BLaER1 (cell line): ENCODE measurements around the gene MASP1.

Source experiments
- H3K27ac ChIP-seq: shearing (Covaris generic); formaldehyde crosslinking; 2 replicates; pipeline ENCODE4 v1.8.1; 2022
- H3K27me3 ChIP-seq: shearing (Covaris generic); formaldehyde crosslinking; 2 replicates; pipeline ENCODE4 v1.8.1; 2022
- H3K36me3 ChIP-seq: shearing (Covaris generic); formaldehyde crosslinking; 2 replicates; pipeline ENCODE4 v1.8.1; 2022
- H3K4me1 ChIP-seq: shearing (Covaris generic); formaldehyde crosslinking; 2 replicates; pipeline ENCODE4 v1.8.1; 2022
- H3K4me2 ChIP-seq: shearing (Covaris generic); formaldehyde crosslinking; 2 replicates; pipeline ENCODE4 v1.8.1; 2022
- H3K4me3 ChIP-seq: shearing (Covaris generic); formaldehyde crosslinking; 2 replicates; pipeline ENCODE4 v1.8.1; 2022
- H3K9ac ChIP-seq: shearing (Covaris generic); formaldehyde crosslinking; 2 replicates; pipeline ENCODE4 v1.8.1; 2022
- H3K9me3 ChIP-seq: shearing (Covaris generic); formaldehyde crosslinking; 2 replicates; pipeline ENCODE4 v1.8.1; 2022
- H4K20me1 ChIP-seq: shearing (Covaris generic); formaldehyde crosslinking; 2 replicates; pipeline ENCODE4 v1.8.1; 2022
- Cebpa-rat ChIP-seq: shearing (Covaris generic); IDR thresholded peaks from 2 replicates; pipeline ENCODE4 v1.8.1; 2022

Gene MASP1

DNA sequence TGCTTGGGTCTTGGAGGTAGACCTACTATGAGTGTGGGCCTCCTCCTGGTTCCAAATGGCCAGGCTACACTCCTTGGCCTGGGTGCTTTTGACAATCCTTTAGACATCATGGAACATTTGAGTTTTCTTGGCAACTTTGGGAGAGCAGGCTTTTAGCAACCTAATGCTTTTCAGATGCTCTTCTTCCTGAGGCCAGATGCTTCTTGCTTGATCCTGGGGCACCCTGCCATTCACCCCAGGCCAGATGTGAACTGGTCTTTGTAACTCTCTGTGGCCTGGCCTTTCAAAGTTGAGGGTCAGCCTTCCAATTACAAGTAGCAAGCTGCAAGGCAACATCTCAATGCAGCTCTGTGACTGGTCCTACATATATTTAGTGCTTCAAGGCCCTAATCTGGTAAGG lies 53.8 kb downstream of the MASP1 start:
- Histone ChIP-seq H3K4me1 (no peaks in the 10 kb centered on the region), H3K9ac (no peak overlapping the region), H4K20me1 (no peaks in the 10 kb centered on the region), H3K4me2 (no peak overlapping the region), H3K36me3 (no peaks in the 10 kb centered on the region), H3K4me3 (no peak overlapping the region), H3K9me3 (peaks cover 10% of the 10 kb centered on the region), H3K27me3 (no peaks in the 10 kb centered on the region), H3K27ac (no peak overlapping the region)
- no peak for TF ChIP-seq Cebpa-rat

DNA sequence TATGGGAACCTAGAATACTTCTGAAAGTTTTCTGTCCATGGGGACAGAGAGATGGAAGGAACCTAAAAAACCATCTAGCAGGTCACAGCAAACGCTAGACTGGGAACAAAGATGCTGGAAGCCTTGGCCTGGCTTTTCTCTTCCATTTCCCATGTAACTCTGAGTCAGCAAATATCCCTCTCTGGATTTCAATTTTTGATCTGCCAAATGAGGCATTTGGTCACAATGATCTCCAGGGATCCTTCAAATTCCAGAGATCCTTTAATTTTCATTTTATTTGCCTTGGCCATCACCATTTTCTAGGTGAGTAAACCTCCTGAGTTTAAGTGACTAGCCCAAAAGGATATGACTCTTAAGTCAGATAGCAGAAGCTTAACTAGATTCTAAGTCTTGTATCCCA lies 54.6 kb downstream of the MASP1 start:
- peaks cover 10% of the 10 kb centered on the region for H3K9me3 ChIP-seq
- no peak for TF ChIP-seq Cebpa-rat
- H3K27me3 ChIP-seq = no peaks in the 10 kb centered on the region

DNA sequence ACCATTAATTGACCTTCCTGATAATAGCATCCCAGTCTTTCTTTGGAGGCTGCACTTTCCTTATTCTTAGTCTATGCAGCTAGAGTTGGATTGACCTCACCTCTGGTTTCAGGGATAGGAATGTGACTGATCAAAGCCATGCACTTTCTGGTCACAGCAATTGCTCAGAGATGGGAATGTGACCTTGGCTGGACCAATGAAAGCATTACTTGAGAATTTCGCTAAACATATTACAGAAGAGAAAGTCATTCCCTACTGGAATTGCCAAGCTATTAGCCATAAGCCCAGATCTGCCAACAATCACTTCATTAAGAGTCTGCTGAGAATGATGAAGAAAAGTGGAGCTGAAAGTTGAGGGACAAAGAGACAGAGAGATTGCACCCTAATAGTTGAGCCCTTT lies 61.5 kb downstream of the MASP1 start:
- no peak overlapping the region for H3K27ac ChIP-seq
- no peak for TF ChIP-seq Cebpa-rat

More for the DNA sequence above, 54.6 kb downstream of the MASP1 start:
- Histone ChIP-seq H3K27ac (no peak overlapping the region), H3K4me2 (no peak overlapping the region), H3K36me3 (no peaks in the 10 kb centered on the region), H3K4me1 (no peaks in the 10 kb centered on the region), H3K4me3 (no peak overlapping the region), H4K20me1 (no peaks in the 10 kb centered on the region), H3K9ac (no peak overlapping the region)

DNA sequence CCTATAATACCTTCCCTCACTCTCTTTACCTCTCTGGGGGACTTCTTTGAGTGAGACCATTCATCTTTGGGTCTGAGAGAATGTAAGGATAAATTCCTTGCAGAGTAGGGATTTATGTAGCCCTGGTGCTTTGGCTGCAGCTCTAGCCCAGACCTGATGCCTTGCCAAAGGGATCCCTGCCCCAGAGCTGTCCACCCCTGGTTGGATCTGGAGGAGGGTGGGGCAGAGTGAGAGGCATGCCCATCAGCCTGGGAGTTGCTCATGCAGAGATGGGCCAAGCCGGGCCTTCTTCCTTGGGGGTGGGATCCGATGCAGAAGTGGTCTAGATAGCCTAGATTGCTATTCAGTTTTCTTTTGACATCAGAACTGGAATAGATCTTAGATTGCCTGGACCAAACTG lies 62.8 kb downstream of the MASP1 start:
- Histone ChIP-seq H3K9me3 (no peaks in the 10 kb centered on the region), H3K4me2 (no peak overlapping the region), H3K27ac (no peak overlapping the region), H3K36me3 (no peaks in the 10 kb centered on the region), H4K20me1 (no peaks in the 10 kb centered on the region), H3K4me3 (no peak overlapping the region), H3K27me3 (no peaks in the 10 kb centered on the region), H3K4me1 (peaks cover 11% of the 10 kb centered on the region), H3K9ac (no peak overlapping the region)
- no peak for TF ChIP-seq Cebpa-rat

More for the DNA sequence above, 61.5 kb downstream of the MASP1 start:
- Histone ChIP-seq H3K27me3 (no peaks in the 10 kb centered on the region), H3K4me3 (no peak overlapping the region), H3K4me1 (no peaks in the 10 kb centered on the region), H3K9ac (no peak overlapping the region), H3K4me2 (no peak overlapping the region), H4K20me1 (no peaks in the 10 kb centered on the region), H3K36me3 (no peaks in the 10 kb centered on the region), H3K9me3 (no peaks in the 10 kb centered on the region)

DNA sequence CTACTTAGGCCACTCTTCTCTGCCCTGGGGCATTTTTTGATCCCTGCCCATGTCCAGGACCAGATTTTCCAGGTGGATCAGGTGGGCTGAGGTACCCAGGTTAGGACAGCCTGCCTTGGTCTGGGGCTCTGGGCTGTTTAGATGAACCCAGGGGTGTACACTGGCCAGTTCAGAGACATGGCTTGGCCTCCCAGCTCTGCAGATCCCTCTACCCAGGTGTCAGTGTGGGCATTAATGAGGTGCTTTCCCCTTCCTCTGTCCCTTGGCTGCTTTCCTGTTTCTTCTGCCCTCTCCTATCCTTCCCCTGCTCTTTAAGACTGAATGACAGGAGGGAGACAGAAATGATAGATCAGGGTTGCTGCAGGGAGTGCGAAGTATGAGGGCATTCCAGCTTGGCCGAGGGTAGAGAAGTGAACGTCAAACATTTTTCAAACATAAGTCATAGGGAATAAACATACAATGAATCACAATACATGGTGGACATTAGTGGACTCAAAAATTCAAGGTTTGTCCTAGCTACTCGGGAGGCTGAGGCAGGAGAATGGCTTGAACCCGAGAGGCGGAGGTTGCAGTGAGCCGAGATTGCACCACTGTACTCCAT lies 63.8 kb downstream of the MASP1 start:
- no peak overlapping the region for H3K4me3 ChIP-seq
- no peaks in the 10 kb centered on the region for H4K20me1 ChIP-seq
- no peak overlapping the region for H3K27ac ChIP-seq
- TF ChIP-seq Cebpa-rat = no peak
- H3K9me3 ChIP-seq = no peaks in the 10 kb centered on the region
- no peak overlapping the region for H3K4me2 ChIP-seq
- peaks cover 21% of the 10 kb centered on the region for H3K4me1 ChIP-seq
- H3K36me3 ChIP-seq = no peaks in the 10 kb centered on the region
- no peaks in the 10 kb centered on the region for H3K27me3 ChIP-seq
- H3K9ac ChIP-seq = no peak overlapping the region

DNA sequence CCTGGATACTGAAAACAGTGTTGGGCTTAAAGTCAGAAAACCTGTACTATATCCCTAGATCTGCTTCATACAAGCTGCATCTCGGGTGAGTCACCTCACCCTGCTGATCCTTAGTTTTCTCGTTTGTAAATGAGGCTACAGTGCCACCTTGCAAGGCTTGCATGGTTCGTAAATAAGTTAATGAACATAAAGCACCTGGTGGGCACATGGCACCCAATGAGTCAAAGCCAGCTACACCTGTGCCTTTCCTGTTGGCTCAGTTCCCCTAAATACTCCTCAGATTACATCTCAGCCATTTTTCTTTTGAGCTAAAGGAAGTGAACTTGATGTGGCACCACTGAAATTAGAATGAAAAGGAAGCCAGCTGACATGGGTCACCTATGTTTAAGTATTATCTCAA lies 67.7 kb downstream of the MASP1 start:
- no peak for TF ChIP-seq Cebpa-rat
- Histone ChIP-seq H4K20me1 (no peaks in the 10 kb centered on the region), H3K9ac (no peak overlapping the region), H3K4me3 (no peak overlapping the region), H3K27me3 (no peaks in the 10 kb centered on the region), H3K4me1 (peaks cover 21% of the 10 kb centered on the region), H3K36me3 (no peaks in the 10 kb centered on the region), H3K4me2 (peak overlapping the region; percentile 59), H3K27ac (no peak overlapping the region), H3K9me3 (no peaks in the 10 kb centered on the region)

DNA sequence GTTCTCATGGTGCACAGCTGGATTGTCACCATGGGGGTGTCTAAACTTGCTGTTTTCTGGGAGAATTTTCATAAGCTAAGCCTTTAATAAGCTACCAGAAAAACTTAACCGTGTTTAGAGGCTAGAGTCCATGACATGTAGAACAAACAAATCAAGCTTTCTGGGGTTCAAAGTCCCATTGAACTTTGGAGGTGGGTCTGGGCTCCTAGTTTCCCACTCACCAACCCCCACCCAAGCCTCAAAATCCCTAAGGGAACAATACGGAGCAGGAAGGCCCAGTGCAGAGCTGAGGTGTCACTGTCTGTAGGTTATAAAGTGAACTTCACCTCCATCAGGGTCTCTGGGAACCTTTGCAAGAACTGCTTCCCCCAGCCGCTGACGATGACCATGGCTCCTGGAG lies 68.7 kb downstream of the MASP1 start:
- H3K27ac ChIP-seq = no peak overlapping the region
- H4K20me1 ChIP-seq = no peaks in the 10 kb centered on the region
- H3K9ac ChIP-seq = no peak overlapping the region
- H3K4me2 ChIP-seq = no peak overlapping the region
- H3K36me3 ChIP-seq = no peaks in the 10 kb centered on the region
- no peaks in the 10 kb centered on the region for H3K27me3 ChIP-seq
- H3K4me1 ChIP-seq = peaks cover 21% of the 10 kb centered on the region
- no peak overlapping the region for H3K4me3 ChIP-seq
- no peaks in the 10 kb centered on the region for H3K9me3 ChIP-seq
- no peak for TF ChIP-seq Cebpa-rat

DNA sequence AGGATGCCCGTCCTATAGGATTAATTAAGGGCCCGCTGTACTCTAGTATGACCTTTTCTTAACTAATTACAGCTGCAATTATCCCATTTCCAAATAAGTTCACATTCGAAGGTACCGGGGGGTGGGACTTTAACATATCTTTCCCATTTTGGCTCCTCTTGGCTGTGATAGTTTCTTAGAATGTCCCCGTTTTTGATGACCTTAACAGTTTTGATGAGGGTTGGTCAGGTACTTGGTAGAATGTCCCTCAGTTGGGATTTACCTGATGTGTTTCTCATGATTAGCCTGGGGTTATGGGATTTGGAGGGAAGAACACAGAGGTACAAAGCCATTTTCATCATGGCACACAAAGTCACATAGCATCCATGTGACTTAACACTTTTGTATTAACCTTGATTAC lies 76.1 kb downstream of the MASP1 start:
- no peaks in the 10 kb centered on the region for H3K9me3 ChIP-seq
- no peaks in the 10 kb centered on the region for H3K27me3 ChIP-seq
- no peaks in the 10 kb centered on the region for H3K4me1 ChIP-seq
- H3K9ac ChIP-seq = no peak overlapping the region
- no peak overlapping the region for H3K4me2 ChIP-seq
- no peaks in the 10 kb centered on the region for H3K36me3 ChIP-seq
- TF ChIP-seq Cebpa-rat = no peak
- H4K20me1 ChIP-seq = no peaks in the 10 kb centered on the region
- no peak overlapping the region for H3K4me3 ChIP-seq
- H3K27ac ChIP-seq = no peak overlapping the region

DNA sequence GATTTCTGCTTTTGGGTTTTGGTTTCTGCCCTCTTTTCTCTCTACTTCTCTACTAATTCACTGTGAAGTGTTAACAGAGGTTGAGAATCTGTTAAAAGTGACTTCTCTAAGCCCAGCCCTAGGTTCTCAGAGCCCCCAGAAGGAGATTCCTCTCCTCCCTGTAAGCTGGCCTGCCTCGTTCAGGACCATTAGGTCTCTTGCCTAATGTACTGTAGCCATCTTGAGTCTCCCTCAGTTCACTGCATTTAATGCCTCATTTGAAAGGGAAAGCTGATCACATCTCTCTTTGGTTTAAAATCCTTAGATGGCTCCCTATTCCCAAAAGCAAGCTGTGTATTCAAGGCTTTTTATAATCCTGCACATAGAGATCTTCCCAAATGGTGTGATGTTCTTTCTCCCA lies 77.9 kb downstream of the MASP1 start:
- Histone ChIP-seq H4K20me1 (no peaks in the 10 kb centered on the region), H3K27me3 (no peaks in the 10 kb centered on the region), H3K4me2 (no peak overlapping the region), H3K9ac (no peak overlapping the region), H3K4me3 (no peak overlapping the region), H3K36me3 (no peaks in the 10 kb centered on the region), H3K27ac (no peak overlapping the region), H3K9me3 (no peaks in the 10 kb centered on the region), H3K4me1 (no peaks in the 10 kb centered on the region)
- TF ChIP-seq Cebpa-rat = no peak

DNA sequence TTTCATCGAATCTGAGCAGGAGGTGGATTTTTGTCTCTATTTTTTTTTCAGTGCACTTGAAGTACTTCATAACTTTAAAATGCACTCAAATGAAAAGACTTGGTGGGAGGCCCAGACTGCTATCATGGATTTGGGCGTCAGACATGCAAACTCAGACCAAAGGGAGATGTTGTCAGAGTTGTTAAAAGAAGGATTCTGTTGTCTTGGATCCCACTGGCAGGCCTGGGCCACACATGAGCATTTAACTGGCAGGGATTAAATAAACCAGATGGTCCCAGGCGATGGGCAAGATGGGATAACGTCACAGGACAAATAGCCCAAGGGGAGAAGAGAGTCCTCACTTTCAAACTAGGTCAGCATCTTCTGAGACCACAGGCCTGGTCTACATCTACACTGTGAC lies 78.8 kb downstream of the MASP1 start:
- Histone ChIP-seq H3K27me3 (no peaks in the 10 kb centered on the region), H3K9me3 (peaks cover 3% of the 10 kb centered on the region; the same call in 1 of the 2 replicates), H3K4me1 (no peaks in the 10 kb centered on the region), H3K36me3 (no peaks in the 10 kb centered on the region), H3K9ac (no peak overlapping the region), H3K27ac (no peak overlapping the region), H3K4me2 (no peak overlapping the region), H3K4me3 (no peak overlapping the region), H4K20me1 (no peaks in the 10 kb centered on the region)
- no peak for TF ChIP-seq Cebpa-rat

DNA sequence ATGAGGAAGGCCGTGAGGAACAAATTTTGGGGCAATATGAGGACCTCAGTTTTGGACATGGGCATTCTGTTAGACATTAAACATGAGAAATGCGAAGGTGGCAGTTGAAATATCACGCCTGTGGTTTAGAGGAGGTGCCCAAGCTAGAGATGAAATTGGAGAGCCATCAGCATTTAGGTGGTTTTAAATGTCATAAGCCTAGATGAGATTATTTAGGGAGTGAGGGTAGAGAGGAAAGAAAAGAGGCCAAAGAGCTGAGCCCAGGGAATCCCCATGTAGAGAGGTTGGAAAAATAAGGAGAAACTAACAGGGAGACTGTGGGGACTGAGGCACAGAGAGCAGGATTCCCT lies 79.4 kb downstream of the MASP1 start:
- Histone ChIP-seq H3K9ac (no peak overlapping the region), H3K36me3 (no peaks in the 10 kb centered on the region), H3K27ac (no peak overlapping the region), H3K4me3 (no peak overlapping the region), H3K4me1 (no peaks in the 10 kb centered on the region), H4K20me1 (no peaks in the 10 kb centered on the region), H3K27me3 (no peaks in the 10 kb centered on the region), H3K4me2 (no peak overlapping the region), H3K9me3 (peaks cover 8% of the 10 kb centered on the region)
- TF ChIP-seq Cebpa-rat = no peak
